A172 (cell line): ENCODE results near the gene FAM3A. TPM values are rescaled to one million over a fixed set of nuclear protein-coding genes. Genes with fewer than 3 reads are reported as not detected.
"Not testable (repeated sequence)": the region's sequence is repeated elsewhere in the genome, so short reads cannot be mapped to it uniquely, and the experiment has no call there.

Source experiments
- DNase-seq: peaks from one replicate; pipeline ENCODE4 v3.0.0-alpha.2; 2015; ENCODE audit warnings: low spot score
- total RNA-seq: library from RNA; depleted of rRNA; stranded (reverse); fragments of >200 nt; shearing (Covaris generic); gene quantifications from 2 replicates; pipeline ENCODE4 v1.2.3, GENCODE V29; 2014; rRNA removed

FAM3A gene, protein sequence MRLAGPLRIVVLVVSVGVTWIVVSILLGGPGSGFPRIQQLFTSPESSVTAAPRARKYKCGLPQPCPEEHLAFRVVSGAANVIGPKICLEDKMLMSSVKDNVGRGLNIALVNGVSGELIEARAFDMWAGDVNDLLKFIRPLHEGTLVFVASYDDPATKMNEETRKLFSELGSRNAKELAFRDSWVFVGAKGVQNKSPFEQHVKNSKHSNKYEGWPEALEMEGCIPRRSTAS
- total RNA-seq, result 47.1 and 47.5 TPM in 2 replicates

DNA sequence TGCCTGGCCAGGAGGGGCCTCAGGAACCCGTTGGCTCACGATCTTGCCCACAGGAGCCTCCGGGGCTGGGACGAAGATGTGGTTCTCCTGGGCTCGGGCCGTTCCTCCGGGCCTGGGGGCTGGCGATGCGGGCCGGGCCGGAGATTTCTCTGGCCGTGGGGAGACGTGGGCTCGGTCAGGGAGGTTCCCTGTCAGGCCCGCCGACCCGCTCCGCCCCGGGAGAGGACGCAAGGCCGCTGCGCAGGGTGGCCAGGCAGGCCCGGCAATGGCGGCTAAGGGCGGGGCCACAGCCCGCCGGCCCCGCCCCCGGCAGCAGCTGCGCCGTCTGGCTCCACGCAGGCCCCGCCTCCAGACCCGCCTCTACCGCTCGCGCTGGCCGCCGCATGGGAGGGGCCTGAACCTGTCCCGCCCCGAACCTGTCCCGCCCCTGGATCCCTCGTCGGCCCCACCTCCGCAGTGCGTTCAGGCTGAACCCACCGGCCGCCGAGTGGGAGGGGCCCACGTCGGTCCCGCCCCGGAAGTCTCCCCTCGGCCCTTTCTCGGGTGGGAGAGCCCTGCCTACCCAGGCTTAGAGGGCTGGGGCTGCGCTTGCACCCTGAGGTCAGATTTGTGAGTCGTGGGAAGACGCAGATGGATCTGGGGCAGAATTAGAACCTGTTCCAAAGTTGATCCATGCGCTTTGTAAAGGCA lies at the start of gene FAM3A:
Gene FAM3A (minus strand): TSS at position 267 of the 690 bp plus-strand sequence. CDS start 460 bp downstream, outside the sequence.
- DNase-seq, result peak; percentile 75

DNA sequence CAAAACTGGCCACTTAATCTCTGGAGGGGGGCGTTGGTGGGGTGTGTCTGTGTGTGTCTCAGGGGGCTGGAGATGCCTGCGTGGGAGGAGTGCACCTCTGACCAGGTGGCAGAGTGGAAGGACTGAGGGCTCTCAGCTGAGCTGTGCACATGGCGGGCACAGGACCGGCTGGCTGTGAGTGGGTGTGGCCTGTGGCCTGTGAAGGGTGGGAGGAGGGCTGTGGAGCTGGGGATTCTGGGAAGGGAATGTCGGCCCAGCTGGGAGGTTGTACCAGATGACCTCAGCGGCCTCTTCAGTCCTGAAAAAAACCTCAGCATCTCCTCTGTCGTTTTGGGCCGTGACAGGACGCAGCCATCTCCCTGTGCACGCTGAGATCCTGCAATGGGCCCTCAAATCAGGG lies 46.3 kb upstream of the FAM3A start:
- DNase-seq, result not testable (repeated sequence)

DNA sequence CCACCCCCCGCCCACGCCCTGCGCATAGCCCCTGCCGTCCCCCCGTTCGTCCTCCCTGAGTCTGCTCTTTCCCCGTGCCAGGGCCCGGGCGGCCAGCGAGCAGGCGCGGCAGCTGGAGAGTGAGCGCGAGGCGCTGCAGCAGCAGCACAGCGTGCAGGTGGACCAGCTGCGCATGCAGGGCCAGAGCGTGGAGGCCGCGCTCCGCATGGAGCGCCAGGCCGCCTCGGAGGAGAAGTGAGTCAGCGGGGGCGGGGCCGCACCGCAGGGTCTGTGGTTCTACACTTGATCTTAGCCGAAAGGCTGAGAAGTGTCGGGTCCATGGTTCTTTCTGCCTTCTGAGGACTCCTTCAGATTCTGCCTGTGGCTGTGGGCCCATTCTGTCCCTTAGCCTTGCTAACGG lies 44.3 kb upstream of the FAM3A start:
- not testable (repeated sequence) for DNase-seq

DNA sequence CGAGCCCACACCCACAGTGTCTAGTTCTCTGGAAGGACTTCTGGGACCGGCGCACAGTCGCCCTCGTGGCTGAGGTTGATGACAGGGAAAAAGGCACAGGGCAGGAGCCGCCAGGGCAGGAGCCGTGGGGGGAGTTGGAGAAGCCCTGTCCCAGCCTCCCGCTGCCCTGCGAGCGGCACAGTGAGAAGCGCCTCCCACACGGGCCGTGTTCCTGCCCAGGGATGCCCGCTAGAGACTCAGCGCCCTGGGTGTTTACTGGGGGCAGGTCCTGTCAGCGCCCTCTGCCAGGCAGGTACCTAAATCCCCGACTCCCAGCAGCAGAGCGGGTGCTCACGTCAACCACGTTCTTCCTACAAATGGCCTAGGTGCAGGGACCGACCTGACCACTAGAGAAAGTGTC lies 42.9 kb upstream of the FAM3A start:
- DNase-seq, result not testable (repeated sequence)

DNA sequence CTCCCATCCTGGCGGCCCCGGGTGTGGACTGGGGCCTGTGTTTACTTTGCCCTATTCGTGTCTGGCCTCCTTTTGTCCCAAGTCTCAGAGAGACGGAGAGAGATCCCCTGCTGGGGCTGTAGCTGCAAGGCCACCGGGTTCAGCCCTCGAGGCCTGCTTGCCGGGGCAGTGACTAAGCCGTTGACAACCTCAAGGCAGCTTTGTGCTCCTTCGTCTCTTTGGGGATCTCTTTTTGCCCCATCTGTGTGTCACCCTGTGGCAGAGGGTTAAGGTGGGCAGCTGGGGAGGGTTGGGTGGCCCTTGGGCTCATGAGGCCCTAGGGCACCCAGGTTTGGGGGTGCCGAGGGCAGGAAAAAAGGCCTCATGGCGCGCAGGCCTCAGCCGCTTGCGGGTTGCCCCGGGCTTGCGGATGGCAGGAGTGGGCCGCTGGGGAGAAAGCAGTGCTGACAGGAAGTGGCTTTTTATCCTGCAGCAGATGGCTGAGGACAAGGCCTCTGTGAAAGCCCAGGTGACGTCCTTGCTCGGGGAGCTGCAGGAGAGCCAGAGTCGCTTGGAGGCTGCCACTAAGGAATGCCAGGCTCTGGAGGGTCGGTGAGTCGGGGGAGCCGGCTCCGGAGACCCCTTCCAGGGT lies 42.1 kb upstream of the FAM3A start:
- DNase-seq, result not testable (repeated sequence)

DNA sequence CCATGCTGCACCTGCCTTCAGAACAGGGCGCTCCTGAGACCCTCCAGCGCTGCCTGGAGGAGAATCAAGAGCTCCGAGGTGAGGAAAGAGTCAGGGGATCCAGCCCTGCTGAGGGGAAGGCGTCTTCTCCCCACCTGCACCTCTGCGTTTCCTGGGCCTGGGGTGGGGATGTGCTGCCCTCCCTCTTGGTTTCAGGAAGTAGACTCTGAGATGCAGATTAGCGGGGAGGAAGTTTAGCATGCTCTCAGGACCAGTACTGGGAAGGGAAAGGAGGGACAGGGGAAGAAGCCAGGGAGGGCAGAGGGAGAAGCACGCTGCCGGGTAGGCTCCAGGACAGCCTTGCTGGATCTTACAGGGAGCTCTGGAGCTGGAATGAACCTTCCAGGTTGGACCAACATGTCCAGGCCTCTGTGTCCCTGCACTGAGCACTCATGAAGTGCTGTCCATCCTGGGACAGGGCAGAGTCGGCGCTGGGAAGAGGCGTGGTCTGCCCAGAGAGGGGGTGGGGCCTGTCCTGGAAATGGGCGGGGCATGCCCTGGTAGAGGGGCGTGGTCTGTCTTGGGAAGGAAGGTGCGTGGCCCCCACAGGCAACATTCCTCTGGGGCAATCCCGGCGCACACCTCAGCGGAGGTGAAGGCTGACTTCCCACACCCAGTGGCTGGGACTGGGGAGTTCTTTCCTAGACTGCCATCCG lies 36.2 kb upstream of the FAM3A start:
- DNase-seq, result not testable (repeated sequence)

DNA sequence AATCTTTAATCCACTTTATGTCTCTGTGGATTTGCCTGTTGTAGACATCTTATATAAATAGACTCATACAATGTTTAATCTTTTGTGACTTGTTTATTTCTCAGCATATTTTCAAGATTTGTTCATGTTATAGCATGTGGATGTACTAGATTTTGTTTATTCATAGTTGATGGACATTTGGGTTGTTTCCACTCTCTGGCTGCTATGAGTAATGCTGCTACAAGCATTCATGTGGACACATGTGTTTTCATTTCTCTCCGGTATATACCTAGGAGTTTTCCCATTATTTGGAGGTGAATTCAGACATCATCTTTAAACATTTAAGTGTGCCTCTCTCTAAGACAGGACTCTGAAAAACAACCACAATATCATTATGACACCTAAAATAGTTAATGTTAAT lies 33.7 kb upstream of the FAM3A start:
- no peak for DNase-seq

DNA sequence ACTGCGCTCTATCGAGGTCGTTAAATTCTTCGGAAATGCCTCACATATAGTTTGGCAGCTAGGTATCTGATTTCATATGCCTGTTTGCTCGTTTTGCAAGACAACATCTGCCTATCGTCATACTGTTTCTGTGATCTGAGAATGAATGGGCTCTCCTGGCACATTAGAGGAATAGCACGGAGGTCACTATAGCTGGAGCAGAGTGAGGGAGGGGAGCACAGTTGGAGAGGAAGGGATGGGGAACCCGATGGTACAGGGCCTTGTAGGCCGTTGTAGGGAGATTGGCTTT lies 31.9 kb upstream of the FAM3A start:
- DNase-seq, result no peak

DNA sequence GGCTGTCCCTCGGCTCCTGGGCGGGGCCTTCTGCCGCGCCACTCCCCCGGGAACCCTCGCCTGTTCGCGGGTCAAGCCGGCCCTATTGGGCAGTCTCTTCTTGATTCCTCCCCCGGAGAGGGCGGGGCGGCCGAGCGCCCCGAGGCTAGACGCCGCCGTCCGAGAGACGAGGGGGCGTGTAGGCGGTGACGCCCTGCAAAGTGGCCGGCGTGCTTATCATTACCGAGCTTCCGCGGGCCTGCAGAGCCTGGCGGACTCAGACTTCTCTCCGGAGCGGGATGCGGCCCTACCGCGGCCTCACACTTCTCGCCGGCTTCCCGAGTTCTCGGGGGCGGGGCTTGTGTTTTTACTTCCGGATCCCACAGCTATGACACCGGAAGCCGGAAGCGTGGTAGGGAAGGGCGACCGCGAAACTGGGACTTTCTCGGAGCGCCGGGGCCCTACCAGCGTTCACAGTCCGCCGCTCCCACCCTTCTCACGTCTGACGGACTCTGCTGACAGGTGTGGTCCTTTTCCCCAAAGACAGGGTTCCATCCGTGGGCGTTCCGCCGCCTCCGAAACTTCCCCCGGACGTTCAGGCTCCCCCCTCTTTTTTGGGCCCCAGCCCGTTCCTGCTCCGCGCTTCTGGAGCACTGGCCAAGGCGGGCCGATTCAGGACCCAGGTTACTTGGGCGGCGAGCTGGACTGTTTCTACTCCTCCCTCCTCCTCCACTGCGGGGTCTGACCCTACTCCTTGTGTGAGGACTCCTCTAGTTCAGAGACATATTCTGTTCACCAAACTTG lies 31.4 kb upstream of the FAM3A start, which contains the start of gene IKBKG:
Gene IKBKG (plus strand): TSS at position 376 of the 783 bp plus-strand sequence. CDS start 4,383 bp downstream, outside the sequence.
- DNase-seq, result peak; percentile 88

DNA sequence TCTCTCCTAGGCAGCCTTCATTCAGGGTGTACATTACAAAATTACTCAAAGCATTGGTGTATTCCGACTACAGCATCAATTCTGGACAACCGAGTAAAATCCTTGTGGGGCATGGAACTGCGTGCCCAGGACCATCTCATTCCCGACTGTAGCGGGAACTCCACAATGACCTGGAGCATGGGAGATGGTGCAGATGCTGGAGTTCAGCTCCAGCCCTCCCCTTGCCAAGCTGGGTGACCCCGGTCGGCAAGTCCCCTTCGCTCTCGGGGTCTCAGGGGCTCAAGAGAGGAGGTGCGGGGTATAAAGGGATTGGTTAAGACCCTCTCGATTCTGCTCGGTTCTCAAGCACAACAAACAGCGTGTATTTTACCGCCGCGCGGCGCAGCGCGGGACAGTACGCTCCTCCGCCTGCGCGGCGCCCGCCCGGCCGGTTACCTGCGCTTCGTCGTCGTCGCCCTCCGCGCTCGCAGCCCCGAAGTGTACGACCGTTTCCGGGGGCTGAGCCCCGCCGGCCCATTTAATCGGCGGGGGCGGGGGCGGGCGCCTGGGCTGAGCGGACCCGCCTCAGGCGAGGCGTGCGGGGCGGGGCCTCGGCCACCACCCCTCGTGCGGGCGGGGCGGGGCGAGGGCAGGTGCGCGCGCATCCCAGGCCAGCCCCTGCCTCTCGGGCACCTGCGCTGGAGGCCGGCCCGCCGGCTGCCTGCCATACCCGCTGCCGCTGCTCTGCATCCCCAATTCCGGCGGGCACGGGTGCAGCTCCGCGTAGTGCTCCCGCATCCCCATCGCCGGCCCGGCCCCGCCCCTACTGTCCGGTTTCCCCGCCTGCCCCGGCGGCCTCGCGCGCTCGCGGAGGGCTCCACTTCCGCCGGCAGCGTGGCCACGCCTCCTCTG lies 30.6 kb upstream of the FAM3A start, which contains the start of gene G6PD:
Gene G6PD (minus strand): TSS at position 493 of the 891 bp plus-strand sequence. CDS start 691 bp downstream, outside the sequence.
- DNase-seq, result peak; percentile 64

DNA sequence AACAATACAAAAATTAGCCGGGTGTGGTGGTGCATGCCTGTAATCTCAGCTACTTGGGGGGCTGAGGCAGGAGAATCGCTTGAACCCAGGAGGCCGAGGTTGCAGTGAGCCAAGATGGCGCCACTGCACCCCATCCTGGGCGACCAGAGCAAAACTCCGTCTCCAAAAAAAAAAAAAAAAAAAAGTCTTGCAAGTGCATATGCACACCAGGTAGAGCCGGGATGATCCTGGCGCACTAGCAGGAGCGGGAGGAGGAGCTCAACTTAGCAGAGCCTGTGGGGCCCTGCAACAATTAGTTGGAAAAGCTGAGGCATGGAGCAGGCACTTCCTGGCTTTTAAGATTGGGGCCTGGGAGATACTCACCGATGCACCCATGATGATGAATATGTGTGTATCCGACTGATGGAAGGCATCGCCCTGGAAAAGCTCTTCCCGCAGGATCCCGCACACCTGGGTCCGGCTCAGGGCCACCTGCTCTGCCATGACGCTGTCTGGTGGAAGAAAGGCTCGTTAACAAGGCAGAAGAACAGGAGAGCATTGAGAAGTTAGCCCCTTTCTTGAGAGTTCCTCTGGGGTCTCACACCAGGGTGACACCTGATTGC lies 29.7 kb upstream of the FAM3A start:
- DNase-seq, result no peak

DNA sequence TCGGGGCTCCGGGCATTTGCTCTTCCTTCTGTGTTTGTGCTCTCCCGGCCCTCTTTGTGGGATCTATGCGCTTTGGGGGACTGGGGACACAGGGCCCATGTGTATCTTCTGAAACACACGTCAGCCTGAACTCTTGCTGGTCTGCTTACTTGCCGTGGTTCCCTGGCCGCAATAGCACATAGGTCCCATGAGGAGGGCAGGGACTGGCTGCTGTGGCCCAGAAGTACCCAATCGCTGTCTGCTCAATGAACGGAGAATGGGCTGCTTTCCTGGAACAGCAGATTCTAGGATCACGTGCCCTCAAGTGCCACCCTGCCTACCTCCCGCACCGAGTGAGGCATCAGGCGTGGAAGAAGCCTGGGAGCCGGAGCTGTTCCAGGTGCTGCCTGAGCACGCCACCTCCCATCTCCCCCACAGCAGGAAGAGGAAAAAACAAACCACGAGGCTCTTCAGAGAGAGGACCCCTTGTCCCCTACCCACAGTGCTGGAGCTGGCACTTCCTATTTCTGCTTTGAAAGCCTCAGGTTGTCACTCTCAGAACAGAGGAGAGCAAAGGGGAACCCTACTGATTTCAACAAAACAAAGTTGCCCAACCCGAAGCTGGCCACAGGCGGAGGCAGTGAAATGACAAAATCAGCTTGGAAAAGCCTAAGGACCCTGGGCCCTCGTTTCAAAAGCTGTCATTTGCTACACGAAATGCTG lies 26.8 kb upstream of the FAM3A start:
- DNase-seq, result no peak

DNA sequence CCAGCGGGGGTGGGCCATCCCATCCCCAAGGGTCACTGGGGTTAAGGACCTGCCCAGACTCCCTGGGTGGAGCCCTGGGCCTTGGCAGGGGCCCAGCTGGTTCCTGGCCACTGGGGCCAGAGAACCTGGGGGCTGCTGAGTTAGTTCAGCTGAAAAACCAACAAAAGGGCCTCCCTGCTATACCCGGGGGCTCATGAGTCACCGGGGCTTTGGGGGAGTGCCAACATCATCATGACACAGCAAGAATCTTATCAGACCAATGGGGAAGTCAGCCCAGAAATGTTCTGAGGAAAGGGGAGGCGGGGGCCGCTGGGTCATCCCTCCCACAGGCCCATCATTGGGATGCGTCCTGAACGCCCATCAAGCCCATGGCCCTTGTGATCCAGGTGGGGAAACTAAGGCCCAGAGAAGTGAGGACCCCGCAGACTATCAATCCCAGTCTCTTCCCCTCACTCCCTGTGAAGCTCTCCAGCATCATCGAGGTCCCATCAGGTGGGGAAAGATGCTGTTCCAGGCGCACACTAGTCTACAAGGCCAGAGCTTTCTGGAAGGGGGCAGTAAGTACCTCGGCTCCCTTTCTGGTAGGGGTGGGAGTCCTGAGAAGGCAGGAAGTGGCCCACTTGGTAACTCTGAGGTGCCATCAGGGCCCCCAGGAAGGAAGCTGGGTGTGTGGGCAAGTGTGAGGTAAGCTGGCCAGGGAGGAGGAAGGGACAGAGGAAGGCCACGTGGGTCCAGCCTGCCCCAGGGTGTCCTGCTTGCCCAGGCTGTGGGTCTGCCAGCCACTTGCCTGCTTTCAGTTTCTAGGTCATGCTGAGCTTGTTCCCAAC lies 26.1 kb upstream of the FAM3A start:
- peak; percentile 97 for DNase-seq

DNA sequence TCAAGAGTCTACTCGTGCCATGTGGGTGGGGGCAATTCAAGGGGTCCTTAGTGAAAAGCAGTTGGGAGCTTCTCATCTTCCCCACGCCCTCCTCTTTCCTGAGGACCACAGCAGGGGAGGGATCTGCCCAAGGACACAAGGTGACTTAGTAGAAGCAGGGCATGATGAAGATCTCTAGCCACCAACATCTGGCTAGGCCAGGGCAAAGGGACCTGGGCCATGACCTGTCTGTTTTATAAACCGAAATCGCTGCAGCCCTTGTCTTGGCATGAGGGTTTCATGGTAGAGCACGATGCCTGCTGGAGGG lies 25.5 kb upstream of the FAM3A start:
- no peak for DNase-seq

DNA sequence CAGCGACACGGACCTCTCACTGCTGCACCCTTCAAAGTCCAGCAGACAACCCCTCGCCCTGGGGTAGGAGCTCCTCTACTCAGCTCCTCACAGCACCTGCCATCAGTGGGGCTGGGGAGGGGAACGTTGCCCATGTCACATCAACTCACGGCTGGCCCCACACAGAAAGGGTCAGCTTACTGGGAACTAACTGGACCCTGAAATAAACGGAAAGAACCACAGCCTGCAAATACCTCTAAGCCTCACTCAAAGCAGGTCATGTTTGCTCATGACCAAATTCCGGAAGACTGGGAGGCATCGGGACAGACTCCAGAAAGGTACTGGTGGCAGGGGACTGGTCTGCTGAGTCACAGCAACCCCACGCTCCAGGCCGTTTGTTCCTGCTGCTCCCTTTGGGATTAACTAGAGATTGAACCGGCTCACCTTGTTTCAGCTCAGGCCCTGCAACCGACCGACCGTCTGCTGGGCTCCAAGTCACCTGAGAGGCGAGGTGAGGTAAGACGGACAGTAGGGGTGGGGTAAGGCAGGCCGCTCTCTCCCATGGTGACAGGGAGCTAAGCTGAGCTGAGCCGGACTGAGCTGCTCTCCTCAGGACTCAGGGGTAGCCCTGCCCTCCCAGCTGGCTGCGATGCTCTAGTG lies 25.0 kb upstream of the FAM3A start:
- DNase-seq, result peak; percentile 81

DNA sequence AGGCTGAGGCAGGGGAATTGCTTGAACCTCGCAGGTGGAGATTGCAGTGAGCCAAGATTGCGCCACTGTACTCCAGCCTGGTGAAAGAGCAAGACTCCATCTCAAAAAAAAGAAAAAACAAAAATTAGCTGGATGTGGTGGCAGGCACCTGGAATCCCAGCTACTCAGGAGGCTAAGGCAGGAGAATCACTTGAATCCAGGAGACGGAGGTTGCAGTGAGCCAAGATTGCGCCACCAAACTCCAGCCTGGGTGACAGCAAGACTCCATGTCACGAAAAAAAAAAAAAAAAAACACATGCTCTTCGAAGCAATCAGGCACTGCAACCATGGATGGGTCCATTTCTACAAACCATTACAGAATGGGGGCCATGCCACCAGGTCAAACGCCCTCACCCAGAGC lies 24.3 kb upstream of the FAM3A start:
- not testable (repeated sequence) for DNase-seq

DNA sequence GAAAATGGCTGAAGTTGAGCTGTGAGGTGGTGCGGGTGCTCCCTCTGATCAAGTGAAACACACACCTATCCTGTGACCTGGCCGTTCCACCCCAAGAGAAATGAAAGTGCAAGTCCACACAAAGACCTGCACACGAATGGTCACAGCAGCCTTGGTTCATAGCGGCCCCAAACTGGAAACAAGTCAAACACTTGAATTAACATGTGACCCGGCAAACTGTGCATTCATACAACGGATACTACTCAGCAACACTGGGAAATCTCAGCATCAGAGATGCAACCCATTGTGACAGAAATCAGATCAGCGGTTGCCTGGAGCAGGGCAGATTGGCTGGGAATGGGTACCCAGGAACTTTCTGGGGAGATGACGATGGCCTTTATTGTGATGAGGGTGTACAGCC lies 23.0 kb upstream of the FAM3A start:
- DNase-seq, result no peak

DNA sequence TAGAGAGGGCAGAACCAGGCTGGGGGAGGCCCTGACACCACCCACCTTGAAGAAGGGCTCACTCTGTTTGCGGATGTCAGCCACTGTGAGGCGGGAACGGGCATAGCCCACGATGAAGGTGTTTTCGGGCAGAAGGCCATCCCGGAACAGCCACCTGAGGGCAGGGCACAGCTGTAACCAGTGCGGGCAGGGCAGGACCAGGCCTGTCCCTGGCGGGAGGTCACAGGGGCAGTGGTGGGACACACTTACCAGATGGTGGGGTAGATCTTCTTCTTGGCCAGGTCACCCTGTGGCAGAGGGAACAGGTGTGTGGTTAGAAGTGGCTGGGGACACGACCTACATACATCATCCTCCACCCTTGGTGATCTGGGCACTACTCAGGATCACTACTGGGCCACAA lies 19.9 kb upstream of the FAM3A start:
- DNase-seq, result no peak
